Cerebellar cortex (tissue), 1 donor: ENCODE results near the gene IL11RA.

Experiments
- DNase-seq: peaks from one replicate; pipeline ENCODE4 v3.0.0-alpha.2; 2015; ENCODE audit warnings: low spot score

Gene IL11RA

DNA sequence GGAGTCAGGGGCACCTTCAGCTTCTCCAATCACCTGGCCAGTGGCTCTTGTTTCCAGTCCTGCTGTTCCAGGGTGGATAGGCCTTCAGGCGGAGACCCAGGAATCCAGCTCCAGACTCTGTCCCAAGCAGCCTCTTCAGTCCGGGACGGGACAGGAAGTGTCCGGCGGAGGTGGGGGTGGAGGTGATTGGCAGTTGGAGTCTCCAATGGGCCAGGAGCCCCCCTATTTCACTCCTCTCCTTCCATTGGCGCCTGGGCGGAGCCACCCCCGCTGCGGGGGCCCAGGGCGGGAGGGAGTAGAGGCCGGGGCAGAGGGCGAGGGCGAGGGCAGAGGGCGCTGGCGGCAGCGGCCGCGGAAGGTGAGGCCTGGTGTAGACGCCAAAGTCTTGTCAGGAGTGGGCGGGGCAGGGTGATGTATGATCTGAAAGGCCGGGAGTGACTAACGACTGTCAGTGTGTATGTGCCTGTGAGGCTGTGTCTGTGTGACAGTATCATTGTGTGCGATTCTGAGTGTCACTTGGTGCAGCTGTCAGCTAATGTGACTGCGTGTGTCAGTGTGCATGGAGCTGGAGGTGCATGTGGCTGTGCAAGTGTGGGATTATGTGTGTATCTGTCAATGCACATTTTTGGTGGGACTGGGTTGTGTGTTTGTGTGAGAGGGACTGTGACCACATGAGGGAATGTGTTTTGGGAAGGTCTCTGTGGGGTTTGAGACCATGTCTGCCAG, at the start of gene IL11RA:
Gene IL11RA (plus strand): TSS at position 310 of the 726 bp plus-strand sequence. CDS start 3,033 bp downstream, outside the sequence.
- peak; percentile 76 for DNase-seq

DNA sequence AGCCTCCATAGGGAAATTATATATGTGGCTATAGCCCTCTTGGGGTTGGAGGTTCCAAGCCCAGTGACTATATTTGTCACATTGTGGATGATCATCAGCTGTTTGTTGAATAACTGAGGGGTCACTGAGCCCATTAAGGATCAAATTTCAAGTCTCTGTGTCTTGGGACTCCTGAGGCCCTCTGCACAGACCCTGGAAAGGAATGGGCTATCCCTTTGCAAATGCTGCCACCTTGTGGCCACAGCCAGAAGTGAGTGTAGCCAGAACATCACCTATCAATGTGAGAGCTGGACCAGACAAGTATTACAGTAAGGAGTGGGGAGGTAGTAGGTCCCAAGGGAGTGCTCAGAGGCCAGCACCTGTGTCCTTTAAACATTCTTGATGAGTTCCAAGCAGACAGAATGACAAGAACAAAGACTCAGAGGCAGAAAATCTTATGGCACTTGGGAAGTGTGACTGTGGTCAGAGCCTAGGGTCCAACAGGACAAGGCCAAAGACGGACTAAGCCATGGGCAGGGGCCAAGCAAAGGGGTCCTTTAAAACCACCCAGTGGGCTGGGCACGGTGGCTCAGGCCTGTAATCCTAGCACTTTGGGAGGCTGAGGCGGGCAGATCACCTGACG, 48.3 kb upstream of the IL11RA start:
- DNase-seq = peak; percentile 91

DNA sequence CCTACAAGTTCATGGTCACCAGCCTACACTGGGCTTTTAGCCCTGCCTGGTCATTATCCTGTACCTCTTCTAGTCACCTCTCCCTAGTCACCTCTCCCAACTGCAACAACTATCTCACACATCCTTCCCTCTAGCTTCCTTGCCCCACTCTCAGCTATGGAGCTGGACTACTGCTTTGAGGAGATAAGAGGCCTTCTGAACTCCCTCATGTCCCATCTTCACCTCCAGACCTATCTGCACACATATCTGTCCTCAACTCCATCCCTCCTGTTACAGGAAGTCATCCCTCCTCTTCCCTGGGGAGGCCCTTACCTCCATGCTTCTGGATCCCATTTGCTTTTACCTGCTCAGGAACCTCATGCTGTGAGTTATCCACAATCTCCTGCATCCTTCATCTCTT, 45.8 kb upstream of the IL11RA start:
- no peak for DNase-seq

DNA sequence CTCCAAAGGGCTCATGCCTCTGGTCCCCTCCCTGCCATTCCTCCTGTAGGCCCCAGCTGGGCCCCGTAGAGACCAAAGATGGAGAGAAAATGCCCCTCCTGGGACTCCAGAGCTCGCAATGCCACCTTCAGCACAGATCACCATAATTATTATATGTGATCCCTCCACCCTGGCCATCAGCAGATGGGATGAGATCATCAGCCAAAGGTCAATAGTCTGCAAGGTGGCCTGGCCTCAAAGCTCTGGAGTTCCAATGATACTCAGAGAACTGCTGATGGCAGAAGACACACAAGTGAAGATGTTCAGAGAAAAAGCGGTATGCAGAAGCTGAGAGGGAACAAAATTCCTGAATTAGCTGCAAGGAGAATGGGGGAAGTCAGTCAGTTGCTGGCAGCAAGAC, 45.1 kb upstream of the IL11RA start:
- DNase-seq = no peak

DNA sequence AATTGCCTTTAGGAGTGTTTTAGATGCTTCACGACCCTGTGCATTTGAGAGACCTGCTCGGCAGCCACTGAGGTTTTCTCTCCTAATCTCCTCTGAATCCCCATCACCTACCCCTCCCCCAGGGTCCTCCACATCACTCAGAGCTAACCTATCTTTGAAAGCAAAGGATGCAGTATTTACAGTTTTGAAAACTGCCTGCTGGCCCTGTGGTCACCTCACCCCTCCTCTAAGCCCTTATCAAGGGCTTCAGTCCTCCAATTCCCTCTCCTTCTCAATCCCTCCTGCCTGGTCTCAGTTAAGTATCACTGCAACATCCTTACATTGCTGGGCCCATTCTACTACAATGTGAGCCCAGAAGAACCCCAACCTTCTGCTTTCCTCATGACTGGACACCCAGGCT, 44.7 kb upstream of the IL11RA start:
- DNase-seq = no peak

DNA sequence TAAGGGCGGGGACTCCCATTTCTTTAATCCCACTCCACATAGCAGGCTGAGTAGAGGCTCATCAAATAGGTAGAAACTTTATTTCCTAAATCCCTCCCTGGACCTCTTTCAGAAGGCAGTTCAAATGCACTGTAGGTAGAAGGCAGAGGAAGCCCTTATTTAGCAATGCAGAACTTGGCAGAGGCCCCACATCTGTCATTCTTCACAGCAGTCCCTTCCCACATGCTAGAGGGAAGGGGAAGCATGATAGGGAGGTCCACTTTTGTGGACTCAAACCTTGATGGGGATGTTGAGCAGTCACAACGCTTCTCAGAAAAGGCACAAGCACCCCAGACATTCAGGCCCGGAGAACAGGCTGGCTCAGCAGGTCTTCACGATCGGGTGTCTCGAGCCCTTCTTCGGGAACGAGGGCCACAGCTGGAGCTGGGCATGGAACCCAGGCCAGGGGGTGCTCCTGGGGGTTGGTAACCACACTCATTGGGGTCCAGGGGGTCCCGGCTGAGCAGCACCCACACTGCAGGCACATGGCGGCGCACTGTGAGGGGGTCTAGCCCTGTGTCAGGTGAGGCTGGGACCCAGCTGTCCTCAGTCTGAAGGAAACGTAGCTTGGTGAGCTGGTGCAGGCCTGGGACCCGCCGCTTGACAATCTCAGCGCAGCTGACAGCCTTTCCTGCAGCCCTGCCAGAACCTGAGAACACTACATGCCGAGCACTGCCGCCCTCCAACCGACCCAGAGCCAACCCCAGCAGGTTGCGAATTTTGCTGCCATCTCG, 41.4 kb upstream of the IL11RA start:
- DNase-seq = peak; percentile 65

DNA sequence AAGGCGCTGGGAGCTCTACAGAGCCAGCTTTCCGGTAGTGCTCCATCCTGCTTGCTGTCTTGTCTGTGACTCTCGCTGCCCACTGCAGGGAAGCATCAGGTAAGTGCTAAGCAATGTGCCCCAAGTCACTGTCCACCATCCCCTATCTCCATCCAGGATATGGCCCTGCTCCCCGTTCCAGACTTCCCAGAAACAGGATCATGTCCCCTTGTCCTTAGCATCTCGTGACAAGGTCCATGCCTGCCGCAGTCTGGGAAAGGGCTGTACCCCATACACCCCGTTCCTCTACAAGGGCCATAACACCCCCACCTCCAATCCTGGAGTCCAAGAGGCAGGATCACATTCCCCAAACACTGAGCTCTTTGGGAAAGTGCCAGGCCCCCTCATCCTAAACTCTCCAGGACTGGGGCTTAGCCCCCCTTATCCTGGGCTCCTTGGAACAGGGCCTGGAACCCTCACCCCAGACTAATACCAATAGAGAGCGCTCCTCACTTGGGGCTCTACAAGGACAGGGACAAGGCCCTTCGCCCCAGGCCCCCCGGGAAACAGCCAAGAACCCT, 40.7 kb upstream of the IL11RA start:
- DNase-seq = peak; percentile 67

DNA sequence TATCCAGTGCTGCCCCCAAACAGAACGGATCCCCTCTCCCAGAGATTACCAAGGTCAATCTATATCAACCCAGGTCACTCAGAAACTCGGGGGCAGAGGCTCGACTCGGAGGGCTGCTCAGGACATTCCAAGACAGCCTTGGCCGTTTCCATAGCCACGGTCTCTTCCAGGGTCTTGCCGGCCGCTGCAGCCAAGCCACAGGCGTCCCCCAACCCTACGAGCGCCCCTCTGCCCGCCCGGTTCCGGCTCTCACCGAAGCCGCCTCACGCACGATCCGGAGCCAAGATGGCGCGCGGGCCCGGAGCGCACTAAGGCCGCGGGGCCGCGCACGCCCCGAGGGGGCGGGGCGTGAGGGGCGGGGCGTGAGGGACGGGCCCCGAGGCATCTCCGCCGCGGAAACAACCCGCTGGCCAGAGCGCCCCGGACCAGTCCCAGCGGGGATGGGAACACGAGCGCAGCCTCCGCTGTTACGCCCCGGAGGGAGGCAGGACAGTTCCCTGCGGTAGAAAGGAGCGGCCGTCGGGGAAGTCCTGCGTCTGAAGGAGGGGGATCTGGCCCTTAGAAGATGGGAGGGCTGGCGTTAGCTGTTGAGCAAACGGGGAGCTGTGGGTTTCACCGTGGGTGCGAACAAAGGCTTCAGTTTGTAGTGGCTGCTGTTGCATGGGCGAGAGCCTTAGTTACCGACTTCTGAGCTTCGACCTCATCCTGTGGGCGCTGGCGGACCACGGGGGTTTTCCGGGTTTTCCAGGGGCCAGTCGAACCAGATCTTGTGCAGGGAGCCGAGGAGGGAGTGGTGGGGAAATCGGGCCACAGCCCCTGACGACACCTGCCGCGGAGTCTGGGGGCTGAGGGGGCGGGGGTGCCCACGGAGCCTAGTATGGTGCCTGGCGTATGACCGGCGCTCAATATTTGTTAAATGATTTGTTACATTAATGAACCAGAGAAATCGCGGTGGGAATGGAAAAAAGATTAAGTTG, 39.9 kb upstream of the IL11RA start, which contains the start of gene RPP25L:
Gene RPP25L (minus strand): TSS at position 287 of the 977 bp plus-strand sequence. CDS start 801 bp downstream, outside the sequence.
- peak; percentile 83 for DNase-seq

DNA sequence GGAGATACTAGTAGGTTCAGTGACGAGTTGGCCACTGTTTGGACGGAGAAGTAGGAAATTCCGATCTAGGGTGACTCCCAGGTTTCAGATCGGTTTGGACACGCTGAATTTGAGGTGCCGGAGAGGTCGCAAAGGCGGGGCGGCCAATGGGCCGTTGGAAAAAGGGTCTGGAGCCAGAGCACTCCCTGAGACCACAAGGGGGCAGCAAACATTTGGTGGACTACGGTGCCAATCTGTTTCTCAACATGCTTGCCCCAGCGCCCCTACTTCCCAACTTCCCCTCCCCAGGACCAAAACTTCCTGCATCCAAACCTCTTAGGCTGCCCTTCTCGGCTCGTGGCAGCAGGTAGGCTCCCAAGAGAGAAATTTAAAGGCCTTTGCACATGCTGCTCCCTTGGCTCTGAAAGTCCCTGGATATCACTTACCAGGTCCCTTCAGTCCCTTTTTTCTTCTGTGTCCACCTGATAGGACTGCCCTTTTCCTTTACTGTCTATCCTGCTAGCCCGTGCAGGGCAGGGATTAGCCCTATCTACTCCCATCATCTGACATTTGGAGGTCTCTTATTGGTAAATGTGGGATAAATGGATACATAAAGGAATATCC, 39.1 kb upstream of the IL11RA start:
- peak; percentile 90 for DNase-seq

DNA sequence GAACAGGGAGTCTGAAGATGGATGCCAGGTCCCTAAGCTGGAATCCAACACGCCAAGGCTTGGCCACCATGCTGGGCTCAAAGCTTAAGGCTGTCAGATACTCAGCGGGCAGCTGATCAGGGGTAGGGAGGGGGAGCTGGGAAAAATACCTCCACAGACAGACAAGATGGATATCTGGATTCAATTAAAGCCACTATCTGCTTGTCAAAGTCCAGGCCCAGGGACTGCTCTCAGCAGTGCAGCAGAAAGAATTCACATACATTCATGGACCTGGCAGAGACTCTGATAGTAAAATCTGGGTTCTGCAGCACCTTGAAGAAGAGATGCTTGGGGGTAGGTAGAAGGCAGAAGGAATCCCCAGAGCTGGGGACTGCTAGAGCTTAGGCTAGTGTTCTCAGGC, 36.9 kb upstream of the IL11RA start:
- DNase-seq = no peak

DNA sequence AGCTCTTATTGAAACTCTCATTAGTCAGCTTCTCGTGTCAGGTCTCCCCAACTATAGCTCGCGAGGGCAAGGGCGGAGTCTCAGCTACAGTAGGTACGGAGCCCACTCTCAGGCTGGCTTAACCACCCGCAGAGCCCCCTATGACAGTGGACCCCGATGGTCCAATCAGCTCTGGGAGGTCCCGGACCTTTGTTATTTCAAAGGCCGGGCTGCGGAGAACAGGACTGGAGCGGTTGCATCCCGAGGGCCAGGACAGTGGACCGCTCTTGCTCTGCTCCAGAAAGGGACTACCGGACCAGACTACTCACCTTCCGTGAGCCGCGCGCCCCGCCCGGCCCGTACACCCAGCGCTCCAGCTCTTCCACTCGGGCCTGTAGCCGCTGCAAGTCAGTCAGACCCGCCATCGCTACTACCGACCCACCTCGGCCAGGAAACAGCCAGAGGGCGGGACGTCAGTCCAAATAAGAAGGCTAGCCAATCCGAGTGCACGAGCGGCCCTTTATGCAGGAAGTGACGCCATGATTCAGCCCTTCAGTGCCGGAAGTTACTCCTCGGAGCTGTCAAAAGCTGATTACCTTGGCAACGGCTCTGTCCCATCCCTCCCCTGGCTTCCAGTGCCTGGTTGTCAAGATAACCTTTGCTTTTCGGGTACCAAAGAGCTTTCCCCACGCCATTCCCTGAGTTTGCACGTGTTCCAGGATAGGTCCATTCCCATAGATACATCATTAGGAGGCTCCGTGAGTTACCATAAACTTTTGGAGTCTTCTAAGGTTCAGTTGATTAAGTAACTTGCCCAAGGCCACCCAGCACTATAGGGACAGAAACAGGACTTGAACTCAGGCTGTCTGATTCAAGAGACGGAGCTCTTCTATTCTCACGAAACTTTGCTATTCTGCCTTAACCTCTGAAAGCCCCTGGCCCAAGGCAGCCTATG, 31.7 kb upstream of the IL11RA start, which contains the start of gene DCTN3:
Gene DCTN3 (minus strand): TSS at position 435 of the 934 bp plus-strand sequence. CDS start 31 bp downstream, at position 404.
- DNase-seq = peak; percentile 99

DNA sequence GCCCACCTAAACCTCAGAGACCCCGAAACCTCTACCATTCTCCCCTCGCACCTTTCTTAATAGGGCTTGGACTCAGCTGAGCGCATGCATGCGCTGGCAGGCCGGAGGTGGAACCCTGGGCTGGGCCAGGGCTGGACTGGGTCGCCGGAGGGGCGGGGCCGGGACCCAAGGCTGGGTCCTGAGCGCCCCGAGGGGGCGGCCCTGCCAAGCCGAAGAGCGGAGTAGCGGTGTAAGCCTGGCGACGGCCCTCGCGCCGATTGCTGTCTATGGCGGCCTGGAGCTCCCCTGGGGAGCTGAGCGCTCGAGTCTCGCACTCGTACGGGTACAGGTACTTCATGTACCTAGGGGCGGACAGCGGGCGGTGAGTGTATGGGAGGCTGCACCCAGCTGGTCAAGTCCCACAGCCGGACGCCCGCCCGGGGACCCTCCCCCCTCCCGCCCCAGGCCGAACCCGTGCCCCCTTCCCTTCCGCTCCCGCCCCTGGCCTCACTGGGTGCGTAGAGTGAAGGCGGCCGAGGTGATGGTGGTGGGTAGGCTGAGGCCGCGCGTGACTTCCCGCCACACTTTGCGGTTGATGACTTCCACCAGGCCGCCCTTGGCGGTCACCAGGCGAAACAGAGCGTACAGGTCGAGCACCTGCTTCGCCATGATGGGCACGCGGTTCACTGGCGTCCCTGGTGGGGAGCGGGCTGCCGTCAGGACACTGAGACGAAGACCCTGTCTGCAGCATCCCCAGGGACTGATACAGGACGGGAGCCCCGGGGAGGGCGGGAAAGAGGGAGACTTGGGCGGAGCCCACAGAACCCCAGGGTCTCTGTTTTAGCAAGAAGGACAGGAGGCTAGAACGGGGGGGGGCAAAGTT, 28.4 kb upstream of the IL11RA start:
- no peak for DNase-seq

DNA sequence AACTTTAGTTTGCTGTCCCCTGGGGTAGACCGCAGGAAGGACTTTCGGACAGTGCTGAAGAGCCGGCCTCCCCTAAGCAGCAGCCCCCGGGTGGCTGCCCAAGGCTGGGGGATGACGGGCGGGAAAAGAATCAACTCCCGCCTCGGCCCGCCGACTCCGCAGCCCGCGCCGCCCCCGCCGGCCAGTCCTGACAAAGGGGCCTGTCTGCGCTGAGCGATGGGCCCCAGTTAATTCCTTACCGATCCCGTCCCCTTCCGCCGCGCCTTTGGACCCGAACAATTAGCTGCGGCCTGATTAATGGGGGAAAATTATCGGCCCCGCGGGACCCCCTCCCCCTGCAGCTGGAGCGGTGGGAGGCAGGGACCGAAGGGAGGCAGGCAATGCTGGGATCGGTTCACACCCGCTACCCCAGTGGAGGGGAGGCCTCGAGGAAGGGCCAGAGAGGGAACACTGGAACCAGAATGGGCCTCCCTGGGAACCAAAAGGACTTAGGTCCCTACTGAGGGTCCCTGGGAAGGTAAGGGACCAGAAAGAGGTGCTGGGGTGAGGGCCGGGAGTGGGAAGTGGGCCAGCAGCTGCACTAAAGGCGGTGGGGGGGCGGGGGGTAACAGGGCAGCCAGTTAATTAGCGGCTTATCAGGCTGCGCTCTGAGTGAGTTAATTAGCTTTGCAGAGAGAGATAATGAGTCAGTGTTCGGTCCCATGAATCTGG, 27.4 kb upstream of the IL11RA start:
- no peak for DNase-seq

DNA sequence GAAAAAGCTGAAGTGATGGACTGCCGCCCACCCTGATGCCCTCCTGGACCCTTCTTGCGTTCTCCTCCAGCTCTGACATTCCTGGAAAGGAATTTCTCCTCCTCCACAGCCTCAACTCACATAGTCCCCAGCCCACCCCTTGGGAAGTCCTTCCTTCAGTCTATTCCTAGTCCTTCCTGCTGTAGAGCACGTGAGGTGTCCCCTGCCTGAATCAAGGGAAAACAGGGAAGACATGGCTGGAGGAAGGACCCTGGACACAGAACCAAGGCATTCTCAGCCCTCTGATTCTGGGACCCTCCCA, 26.8 kb upstream of the IL11RA start:
- DNase-seq = no peak

DNA sequence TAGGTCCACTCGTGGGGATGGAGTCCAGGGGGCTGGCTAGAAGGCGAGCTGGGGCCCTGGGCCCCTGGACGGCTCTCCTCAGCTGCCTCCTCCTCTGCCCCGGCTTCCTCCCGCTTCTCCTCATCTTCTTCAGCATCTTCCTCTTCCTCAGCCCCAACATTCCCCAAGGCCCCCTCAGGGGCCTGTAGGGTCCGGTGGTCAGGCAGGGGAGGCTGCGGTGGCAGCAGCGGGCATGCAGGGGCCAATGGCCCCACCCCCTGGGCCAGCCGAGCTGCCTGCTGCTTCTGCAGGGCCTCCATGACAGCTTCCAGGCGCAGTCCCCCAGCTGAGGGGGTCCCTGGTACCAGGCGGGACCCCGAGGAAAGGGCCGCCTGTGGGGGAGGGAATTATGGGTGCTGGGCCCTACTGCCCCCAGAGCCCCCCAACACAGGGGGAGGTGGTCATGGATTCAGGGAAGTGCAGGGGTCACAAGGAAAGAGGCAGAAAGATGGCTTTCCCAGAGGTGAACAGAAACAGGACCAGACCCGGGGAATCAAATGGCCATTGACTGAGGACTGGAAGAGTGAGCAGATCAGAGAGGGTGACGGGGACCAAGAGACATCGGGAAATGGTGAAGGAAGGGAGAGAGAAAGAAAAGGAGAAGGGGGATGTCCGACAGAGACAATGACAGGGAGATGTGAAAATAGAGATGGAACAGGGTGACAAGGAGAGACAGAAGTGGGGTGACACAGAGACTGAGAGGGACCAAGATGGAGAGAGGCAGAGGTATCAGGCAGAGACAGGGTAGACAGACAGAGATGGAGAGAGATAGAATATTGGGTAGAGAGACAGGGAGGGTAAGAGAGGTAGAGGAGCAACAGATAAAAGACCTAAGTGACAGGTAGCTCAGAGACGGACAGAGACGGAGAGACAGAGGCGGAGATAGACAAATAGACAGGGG, 24.0 kb upstream of the IL11RA start:
- DNase-seq = no peak

DNA sequence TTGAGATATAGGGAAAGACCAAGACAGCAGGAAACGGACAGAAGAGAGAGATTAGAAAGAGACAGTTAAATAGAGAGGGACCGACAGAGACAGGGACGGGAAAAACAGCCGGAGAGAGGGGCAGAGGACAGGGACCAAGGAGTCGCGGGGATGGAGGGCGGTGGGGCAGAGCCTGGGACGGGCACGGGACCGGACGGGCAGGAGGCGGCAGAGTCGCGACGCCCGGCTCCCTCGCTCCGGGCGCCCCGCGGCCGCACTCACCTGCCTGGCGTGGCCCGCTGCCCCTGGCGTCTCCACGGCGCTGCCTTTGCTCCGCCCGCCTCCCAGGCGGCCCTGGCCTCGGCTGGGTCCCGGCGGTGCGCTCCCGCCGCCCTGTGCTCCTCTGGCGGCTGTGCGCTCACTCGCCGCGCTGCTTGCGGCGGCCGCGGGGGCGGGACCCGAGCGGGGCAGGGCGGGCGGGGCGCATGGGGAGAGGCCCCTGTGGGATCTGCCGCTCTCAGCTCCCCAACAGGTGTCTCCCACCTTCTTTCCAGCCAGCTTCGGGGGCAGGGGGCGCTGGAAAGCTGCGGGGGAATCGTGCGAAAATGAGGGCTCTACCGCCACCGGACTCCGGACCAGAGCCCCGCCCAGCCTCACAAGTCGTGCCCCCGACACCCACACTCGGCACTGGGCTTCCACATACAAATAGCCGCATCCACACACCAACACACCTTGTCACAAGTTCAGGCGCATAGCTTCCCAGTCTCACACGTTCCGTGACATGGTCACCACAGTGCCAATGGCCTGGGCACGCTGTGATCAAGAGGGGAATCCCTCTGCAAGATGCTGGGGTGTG, 23.1 kb upstream of the IL11RA start, which contains the start of gene ARID3C:
Gene ARID3C (minus strand): TSS at position 411 of the 835 bp plus-strand sequence. CDS start 1,052 bp downstream, outside the sequence.
- no peak for DNase-seq
